Prostate gland (tissue), 2 donors: Measurements from ENCODE around the gene PGAP6.
A peak's percentile ranks its signal among the peaks of the same experiment; 100 is the strongest.

Experiments
- CTCF ChIP-seq, 4 experiments: fragments of 200-600 bp in 2 of 4; fragments of 450-650 bp in 2 of 4; sonication (generic) in 2 of 4; IDR thresholded peaks; 1 replicate in 3 of 4; 2 replicates in 1 of 4; pipeline ENCODE4 v1.5.1; 2016 to 2019; ENCODE audit warnings: antibody characterized with exemption in 4 of 4, mild to moderate bottlenecking in 2 of 4, moderate library complexity in 2 of 4
- POLR2A ChIP-seq: fragments of 450-650 bp; IDR thresholded peaks from one replicate; pipeline ENCODE4 v1.6.1; 2016; ENCODE audit warnings: antibody characterized with exemption, mild to moderate bottlenecking
- POLR2AphosphoS5 ChIP-seq: sonication (generic); formaldehyde crosslinking; IDR thresholded peaks from one replicate; pipeline ENCODE4 v1.6.1; 2017; ENCODE audit warnings: antibody characterized with exemption

GRCh38 chr16:352547-353403 lies 29.0 kb downstream of the PGAP6 start, which contains the start of gene AXIN1:
- TF ChIP-seq CTCF (IDR thresholded peaks at IDR 0.05) (peak; percentile 34 to 66 (median 58)), POLR2A (peak; percentile 98), POLR2AphosphoS5 (peak; percentile 86)
